ENCODE measurements around the gene CCND2.

The CCND2 gene

GRCh38 chr12:4244868-4245267 lies 28.7 kb upstream of the CCND2 start:
- ATAC-seq (ENCODE audit: low read depth): no peak
- Mint-ChIP-seq H3K27ac (no peak overlapping the region), H3K9me3 (no peaks in the 10 kb centered on the region), H3K4me3 (no peak overlapping the region), H3K4me1 (peaks cover 14% of the 10 kb centered on the region), H3K27me3 (peaks cover 10% of the 10 kb centered on the region), H3K36me3 (no peaks in the 10 kb centered on the region)
- DNase-seq (ENCODE audit: low spot score in 2 of 2): no peak

- peaks cover 12% of the 10 kb centered on the region for H3K27me3 Mint-ChIP-seq
- ATAC-seq (ENCODE audit: low read depth) (no peak), DNase-seq (ENCODE audit: low spot score in 2 of 2) (no peak)
- no peaks in the 10 kb centered on the region for H3K36me3 Mint-ChIP-seq
- H3K4me1 Mint-ChIP-seq: peaks cover 14% of the 10 kb centered on the region
- H3K4me3 Mint-ChIP-seq: no peak overlapping the region
- no peak overlapping the region for H3K27ac Mint-ChIP-seq
- no peaks in the 10 kb centered on the region for H3K9me3 Mint-ChIP-seq
These were observed 28.1 kb upstream of the CCND2 start for GRCh38 chr12:4245446-4245845.

GRCh38 chr12:4246116-4246515 lies 27.4 kb upstream of the CCND2 start:
- ATAC-seq (ENCODE audit: low read depth) (peak; percentile 53), DNase-seq (ENCODE audit: low spot score in 2 of 2) (no peak)
- Mint-ChIP-seq H3K36me3 (no peaks in the 10 kb centered on the region), H3K4me3 (no peak overlapping the region), H3K27ac (no peak overlapping the region), H3K9me3 (no peaks in the 10 kb centered on the region), H3K27me3 (peaks cover 10% of the 10 kb centered on the region), H3K4me1 (peaks cover 13% of the 10 kb centered on the region)

GRCh38 chr12:4250691-4251090 lies 22.9 kb upstream of the CCND2 start:
- Mint-ChIP-seq H3K36me3 (no peaks in the 10 kb centered on the region), H3K9me3 (no peaks in the 10 kb centered on the region), H3K27ac (no peak overlapping the region), H3K27me3 (peaks cover 6% of the 10 kb centered on the region), H3K4me1 (peaks cover 10% of the 10 kb centered on the region), H3K4me3 (no peak overlapping the region)
- no peak for ATAC-seq (ENCODE audit: low read depth)
- no peak for DNase-seq (ENCODE audit: low spot score in 2 of 2)

GRCh38 chr12:4251216-4251891 lies 22.2 kb upstream of the CCND2 start:
- Mint-ChIP-seq H3K4me3 (no peak overlapping the region), H3K27me3 (peaks cover 6% of the 10 kb centered on the region), H3K4me1 (peaks cover 5% of the 10 kb centered on the region), H3K27ac (no peak overlapping the region), H3K9me3 (no peaks in the 10 kb centered on the region), H3K36me3 (no peaks in the 10 kb centered on the region)
- no peak for DNase-seq (ENCODE audit: low spot score in 2 of 2)
- peak; percentile 34 for ATAC-seq (ENCODE audit: low read depth)

- DNase-seq (ENCODE audit: low spot score in 2 of 2) (no peak), ATAC-seq (ENCODE audit: low read depth) (no peak)
- H3K9me3 Mint-ChIP-seq: no peaks in the 10 kb centered on the region
- H3K27ac Mint-ChIP-seq: no peak overlapping the region
- H3K4me1 Mint-ChIP-seq: peaks cover 8% of the 10 kb centered on the region
- H3K36me3 Mint-ChIP-seq: no peaks in the 10 kb centered on the region
- no peak overlapping the region for H3K4me3 Mint-ChIP-seq
- H3K27me3 Mint-ChIP-seq: peaks cover 6% of the 10 kb centered on the region
These were observed 21.6 kb upstream of the CCND2 start for GRCh38 chr12:4251967-4252366.

- ATAC-seq (ENCODE audit: low read depth): no peak
- Mint-ChIP-seq H3K4me1 (peaks cover 8% of the 10 kb centered on the region), H3K27ac (no peak overlapping the region), H3K36me3 (no peaks in the 10 kb centered on the region), H3K9me3 (no peaks in the 10 kb centered on the region), H3K27me3 (peaks cover 6% of the 10 kb centered on the region), H3K4me3 (no peak overlapping the region)
- DNase-seq (ENCODE audit: low spot score in 2 of 2): no peak
These were observed 21.0 kb upstream of the CCND2 start for GRCh38 chr12:4252601-4253000.

GRCh38 chr12:4256043-4256826 lies 17.3 kb upstream of the CCND2 start:
- DNase-seq (ENCODE audit: low spot score in 2 of 2) (no peak), ATAC-seq (ENCODE audit: low read depth) (no peak)
- Mint-ChIP-seq H3K9me3 (peaks cover 4% of the 10 kb centered on the region), H3K4me3 (no peak overlapping the region), H3K36me3 (no peaks in the 10 kb centered on the region), H3K27ac (no peak overlapping the region), H3K27me3 (peaks cover 5% of the 10 kb centered on the region), H3K4me1 (peaks cover 6% of the 10 kb centered on the region)

GRCh38 chr12:4257442-4257841 lies 16.1 kb upstream of the CCND2 start:
- ATAC-seq (ENCODE audit: low read depth): no peak
- Mint-ChIP-seq H3K27me3 (peaks cover 3% of the 10 kb centered on the region), H3K4me1 (peaks cover 3% of the 10 kb centered on the region), H3K9me3 (peaks cover 4% of the 10 kb centered on the region), H3K4me3 (no peak overlapping the region), H3K36me3 (no peaks in the 10 kb centered on the region), H3K27ac (no peak overlapping the region)
- DNase-seq (ENCODE audit: low spot score in 2 of 2): no peak

- no peak for DNase-seq (ENCODE audit: low spot score in 2 of 2)
- Mint-ChIP-seq H3K27ac (no peak overlapping the region), H3K4me1 (peaks cover 5% of the 10 kb centered on the region), H3K9me3 (peaks cover 4% of the 10 kb centered on the region), H3K27me3 (no peaks in the 10 kb centered on the region), H3K4me3 (no peak overlapping the region), H3K36me3 (no peaks in the 10 kb centered on the region)
- ATAC-seq (ENCODE audit: low read depth): no peak
These were observed 14.5 kb upstream of the CCND2 start for GRCh38 chr12:4259099-4259498.

- H3K36me3 Mint-ChIP-seq: no peaks in the 10 kb centered on the region
- no peak overlapping the region for H3K27ac Mint-ChIP-seq
- ATAC-seq (ENCODE audit: low read depth): no peak
- peaks cover 2% of the 10 kb centered on the region for H3K4me1 Mint-ChIP-seq
- peaks cover 4% of the 10 kb centered on the region for H3K9me3 Mint-ChIP-seq
- no peaks in the 10 kb centered on the region for H3K27me3 Mint-ChIP-seq
- H3K4me3 Mint-ChIP-seq: no peak overlapping the region
- DNase-seq (ENCODE audit: low spot score in 2 of 2): no peak
These were observed 11.9 kb upstream of the CCND2 start for GRCh38 chr12:4261655-4262054.

GRCh38 chr12:4265280-4265679 lies 8.3 kb upstream of the CCND2 start:
- Mint-ChIP-seq H3K4me1 (peaks cover 12% of the 10 kb centered on the region), H3K9me3 (no peaks in the 10 kb centered on the region), H3K4me3 (no peak overlapping the region), H3K36me3 (no peaks in the 10 kb centered on the region), H3K27me3 (no peaks in the 10 kb centered on the region), H3K27ac (no peak overlapping the region)
- ATAC-seq (ENCODE audit: low read depth) (no peak), DNase-seq (ENCODE audit: low spot score in 2 of 2) (no peak)

GRCh38 chr12:4266990-4267389 lies 6.6 kb upstream of the CCND2 start:
- ATAC-seq (ENCODE audit: low read depth): no peak
- H3K27ac Mint-ChIP-seq: no peak overlapping the region
- H3K4me1 Mint-ChIP-seq: peaks cover 14% of the 10 kb centered on the region
- H3K27me3 Mint-ChIP-seq: no peaks in the 10 kb centered on the region
- no peaks in the 10 kb centered on the region for H3K9me3 Mint-ChIP-seq
- no peak overlapping the region for H3K4me3 Mint-ChIP-seq
- no peaks in the 10 kb centered on the region for H3K36me3 Mint-ChIP-seq
- DNase-seq (ENCODE audit: low spot score in 2 of 2): no peak

GRCh38 chr12:4267704-4268328 lies 5.7 kb upstream of the CCND2 start:
- H3K27me3 Mint-ChIP-seq: no peaks in the 10 kb centered on the region
- H3K4me3 Mint-ChIP-seq: peak overlapping the region; percentile 100
- no peak for ATAC-seq (ENCODE audit: low read depth)
- H3K36me3 Mint-ChIP-seq: no peaks in the 10 kb centered on the region
- H3K9me3 Mint-ChIP-seq: no peaks in the 10 kb centered on the region
- H3K27ac Mint-ChIP-seq: peak overlapping the region; percentile 100
- DNase-seq (ENCODE audit: low spot score in 2 of 2): no peak
- H3K4me1 Mint-ChIP-seq: peaks cover 15% of the 10 kb centered on the region

All from memory B cell (primary cell).